Activated naive CD4-positive, alpha-beta T cell treated with anti-CD3 and anti-CD28 coated beads, Interleukin-2, amount 50 U/mL, for 16 hours (primary cell): ENCODE measurements around the gene PID1.
"Not testable (repeated sequence)": the region's sequence is repeated elsewhere in the genome, so short reads cannot be mapped to it uniquely, and the experiment has no call there.

Experiments used
- DNase-seq: peaks from one replicate; pipeline ENCODE4 v3.0.0-alpha.2; 2020

Gene PID1

DNA sequence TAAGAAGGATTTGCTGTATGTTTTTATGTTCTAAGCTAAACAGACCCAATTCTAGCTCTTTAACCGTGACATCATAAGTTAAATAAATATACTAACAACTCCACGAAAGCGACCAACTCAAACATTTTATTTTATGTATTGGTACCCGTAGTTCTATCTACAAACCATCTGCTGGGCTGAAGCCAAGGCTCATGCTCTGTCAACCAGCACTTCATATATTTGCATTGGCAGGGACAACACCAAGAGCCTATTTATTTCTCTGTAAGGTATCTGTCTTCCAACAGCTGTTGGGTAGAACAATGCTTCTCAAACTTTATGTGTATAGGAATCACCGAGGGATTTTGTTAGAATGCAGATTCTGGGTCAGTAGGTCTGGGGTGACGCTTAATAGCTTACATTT is 64.5 kb downstream of the PID1 start:
- no peak for DNase-seq

DNA sequence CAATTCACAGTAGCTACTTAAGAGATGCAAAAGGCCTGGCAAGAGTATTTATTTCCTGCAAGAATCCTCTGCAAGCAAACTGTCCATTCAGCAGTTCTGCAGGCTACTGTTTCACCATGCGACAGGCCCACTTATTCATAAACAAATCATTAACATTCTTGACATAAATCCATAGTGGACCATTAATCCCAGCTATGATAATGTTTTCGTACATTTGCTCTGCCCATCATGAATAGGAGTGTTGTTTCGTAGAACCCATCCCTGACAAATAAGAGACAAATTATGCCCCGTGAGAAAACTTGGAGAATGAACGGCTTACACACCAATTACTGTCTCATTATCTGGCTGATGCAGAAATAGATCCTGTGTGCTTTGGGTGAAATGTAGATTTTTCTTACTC is 65.4 kb downstream of the PID1 start:
- no peak for DNase-seq

DNA sequence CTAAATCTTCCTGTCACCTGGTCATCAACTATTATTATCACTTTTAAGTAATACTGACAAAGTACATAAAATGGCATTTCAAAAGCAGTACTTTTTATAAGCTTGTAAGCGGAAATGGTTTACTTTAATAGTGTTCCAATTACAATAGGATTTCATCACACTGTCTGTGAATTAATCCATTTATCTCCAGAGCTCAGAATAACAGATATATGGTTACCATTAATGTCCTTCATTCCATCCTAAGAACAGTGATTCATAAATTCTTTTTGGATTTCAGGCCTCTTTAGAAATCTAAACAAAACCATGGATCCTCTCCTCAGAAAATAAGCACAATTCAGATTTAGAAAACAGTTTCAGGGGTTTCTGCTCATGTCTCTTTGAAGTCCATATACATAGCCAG is 68.4 kb downstream of the PID1 start:
- no peak for DNase-seq

DNA sequence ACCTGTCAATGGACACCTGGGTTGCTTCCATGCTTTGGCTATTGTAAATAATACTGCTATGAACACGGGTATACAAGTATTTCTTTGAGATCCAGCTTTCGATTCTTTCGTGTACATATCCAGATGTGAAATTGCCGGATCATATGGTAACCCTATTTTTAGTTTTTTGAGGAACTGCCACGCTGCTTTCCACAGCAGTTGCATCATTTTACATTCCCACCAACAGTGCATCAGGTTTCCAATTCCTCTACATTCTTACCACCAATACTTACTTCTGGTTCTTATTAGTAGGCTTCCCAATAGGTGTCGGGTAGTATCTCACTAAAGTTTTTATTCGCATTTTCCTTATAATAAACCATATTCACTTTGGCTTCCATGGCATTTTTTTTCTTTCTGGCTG is 69.6 kb downstream of the PID1 start:
- no peak for DNase-seq

DNA sequence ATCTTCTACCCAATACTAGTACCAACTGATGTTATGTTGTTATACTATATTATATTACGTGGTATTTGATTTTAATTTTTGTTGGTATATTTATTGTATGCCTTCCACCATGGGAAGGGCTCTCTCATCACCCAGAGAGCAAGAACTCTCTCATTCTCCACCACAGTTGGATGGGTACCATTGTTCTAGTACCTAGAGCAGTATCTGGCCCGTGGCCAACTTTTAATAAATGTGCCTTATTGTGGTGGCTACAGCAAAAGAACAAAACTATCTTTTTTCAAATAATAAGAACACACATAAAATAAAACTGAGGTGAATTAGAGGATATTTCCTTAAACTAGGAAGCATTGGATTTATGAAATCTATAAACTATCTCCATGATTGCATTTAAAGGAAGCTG is 71.8 kb downstream of the PID1 start:
- DNase-seq = no peak

DNA sequence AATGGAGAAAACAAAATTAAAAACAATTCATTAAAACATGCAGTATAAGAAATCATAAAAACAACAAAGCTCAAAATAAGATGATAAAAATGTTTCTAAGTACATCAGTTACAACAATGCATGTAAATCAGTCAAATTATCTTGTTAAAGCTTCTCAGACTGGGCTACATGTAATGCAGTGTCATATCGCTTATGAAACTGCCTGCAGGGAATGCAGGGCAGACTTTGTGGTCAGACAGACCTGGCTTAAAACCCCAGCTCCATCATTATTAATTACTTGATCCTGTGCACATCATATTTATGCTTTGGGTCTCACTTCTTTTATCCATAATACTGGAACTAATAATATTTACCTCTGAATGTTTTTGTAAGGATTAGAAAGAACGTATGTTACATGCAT is 74.6 kb downstream of the PID1 start:
- DNase-seq = no peak

DNA sequence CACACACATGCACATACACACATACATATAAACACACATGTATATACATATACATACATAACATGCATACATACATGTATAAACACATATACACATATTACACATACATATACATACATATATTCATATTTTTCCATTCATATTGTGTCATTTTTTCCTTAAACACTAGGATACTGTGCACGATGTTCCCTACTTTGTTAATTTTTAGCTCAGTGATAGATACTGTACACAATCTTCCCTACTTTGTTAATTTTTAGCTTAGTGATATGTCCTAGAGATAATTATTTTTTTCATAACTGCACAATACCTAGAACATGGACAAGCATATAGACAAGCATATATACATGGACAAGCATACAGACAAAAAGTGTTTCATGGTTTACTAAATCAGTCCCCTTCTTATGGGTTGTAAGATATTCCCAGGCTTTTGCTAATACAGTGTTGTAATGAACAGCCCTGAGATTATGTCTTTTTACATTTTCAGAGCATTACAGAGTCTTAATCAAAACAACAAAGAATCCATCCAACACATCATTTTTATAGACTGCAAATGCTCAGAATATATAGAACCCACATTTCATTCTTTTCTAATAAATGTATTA is 75.6 kb downstream of the PID1 start:
- DNase-seq = no peak

DNA sequence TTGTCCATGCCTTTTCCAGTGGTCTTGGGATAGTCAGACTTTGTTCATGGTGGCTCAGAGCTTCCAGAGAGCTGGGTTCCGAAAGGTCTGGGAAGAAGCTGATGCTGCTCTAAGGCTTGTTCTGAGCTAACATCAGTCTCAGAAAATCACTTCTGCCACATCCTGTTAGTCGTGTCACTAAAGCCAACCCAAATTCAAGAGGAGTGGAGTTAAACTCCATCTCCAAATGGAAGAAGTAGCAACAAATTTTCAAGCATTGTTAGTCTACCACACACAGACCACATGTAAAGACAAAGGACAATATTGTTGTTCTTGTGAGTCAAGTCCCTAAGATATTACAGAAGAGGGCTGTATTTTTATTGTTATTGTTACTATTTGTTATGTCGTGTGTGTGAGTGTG is 77.8 kb downstream of the PID1 start:
- no peak for DNase-seq

DNA sequence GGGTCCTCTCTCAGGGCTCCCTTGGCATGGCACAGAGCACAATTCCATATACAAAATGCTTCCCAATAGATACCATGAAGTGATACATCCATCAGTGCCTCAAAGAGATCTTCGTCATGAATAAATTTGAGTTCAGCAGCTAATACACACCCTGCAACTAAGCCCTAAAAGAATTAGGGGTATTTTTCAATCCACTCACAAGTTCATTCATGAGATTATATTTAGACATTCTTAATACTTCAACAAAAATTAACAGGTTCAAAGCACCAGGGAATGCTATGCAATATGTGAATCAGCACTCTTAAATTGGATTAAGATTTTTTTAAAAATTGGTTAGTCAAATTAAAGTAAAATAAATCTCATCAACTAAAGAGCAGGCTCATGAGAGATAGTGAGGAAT is 79.7 kb downstream of the PID1 start:
- DNase-seq = no peak

DNA sequence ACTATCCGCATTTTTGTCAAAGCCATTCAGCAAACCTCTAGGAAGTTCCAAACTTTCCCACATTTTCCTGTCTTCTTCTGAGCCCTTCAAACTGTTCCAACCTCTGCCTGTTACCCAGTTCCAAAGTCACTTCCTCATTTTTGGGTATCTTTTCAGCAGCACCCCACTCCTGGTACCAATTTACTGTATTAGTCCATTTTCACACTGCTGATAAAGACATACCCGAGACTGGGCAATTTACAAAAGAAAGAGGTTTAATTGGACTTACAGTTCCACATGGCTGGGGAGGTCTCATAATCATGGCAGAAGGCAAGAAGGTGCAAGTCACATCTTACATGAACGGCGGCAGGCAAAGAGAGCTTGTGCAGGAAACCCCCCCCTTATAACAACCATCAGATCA is 84.0 kb downstream of the PID1 start:
- DNase-seq = not testable (repeated sequence)

DNA sequence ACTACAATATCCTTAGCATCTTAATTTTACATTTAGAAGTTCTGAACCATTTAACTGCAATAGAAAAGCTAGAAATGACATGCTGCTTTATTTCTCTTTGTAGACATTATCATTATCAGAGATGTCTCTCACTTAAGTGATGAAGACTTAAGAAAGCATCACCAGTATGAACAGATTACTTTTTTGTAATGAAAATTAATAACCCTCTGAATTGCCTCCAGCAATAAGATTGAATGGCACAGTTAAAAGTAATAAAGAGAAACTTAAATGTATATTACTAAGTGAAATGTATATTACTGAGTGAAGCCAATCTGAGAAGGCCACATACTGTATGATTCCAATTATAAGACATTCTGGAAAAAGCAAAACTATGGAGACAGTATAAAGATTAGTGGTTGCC is 89.4 kb downstream of the PID1 start:
- DNase-seq = no peak

DNA sequence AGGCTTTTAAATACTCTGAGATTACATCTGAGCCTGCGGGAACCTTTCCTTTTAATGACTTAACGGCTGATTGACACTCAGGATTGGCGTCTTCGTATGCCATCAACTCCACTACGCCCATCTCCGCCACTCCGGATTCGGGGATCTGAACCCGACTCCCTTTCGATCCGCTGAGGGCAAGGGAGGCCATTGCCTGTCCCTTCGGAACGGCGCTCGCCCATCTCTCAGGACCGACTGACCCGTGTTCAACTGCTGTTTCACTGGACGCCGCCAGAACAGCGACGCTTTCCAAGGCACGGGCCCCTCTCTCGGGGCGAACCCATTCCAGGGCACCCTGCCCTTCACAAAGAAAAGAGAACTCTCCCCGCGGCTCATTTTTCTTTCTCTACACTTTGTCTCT is 90.4 kb downstream of the PID1 start:
- DNase-seq = no peak

DNA sequence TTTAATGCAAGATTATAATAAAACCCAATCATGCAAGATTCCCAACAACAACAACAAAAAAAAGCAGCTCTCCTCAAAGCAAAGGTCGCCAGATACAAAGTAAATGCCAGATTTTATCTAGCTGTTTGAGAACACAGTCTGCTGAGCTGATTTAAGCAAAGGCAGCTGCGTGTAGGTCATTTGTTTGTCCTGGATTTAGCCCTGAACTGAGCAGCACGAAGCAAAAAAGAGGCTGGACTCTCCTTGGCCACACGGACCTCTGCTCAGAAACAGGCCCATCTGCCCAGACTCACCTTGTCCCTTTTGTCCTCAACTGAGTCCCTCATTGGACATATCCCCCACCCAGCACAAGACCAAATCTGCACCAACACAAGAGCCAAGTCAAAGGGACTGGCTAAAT is 91.5 kb downstream of the PID1 start:
- no peak for DNase-seq

DNA sequence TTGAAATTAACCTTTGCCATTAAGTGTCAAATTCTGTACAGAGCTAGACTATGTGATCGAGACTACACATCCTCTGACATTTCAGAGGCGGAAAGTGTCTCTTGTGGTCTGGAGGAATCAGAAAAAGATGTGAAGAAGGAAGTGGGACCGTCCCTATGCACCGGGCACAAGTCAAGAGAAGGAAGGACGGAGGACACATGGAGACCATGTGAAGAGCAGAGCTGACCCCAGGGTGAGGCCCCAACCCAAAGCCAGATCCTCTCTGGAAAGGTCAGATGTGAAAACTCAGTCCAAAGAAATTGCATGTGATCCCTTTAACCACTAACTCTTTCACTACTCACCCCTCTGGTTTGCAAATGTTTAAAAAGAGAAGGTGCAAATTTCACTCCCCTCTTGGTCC is 92.4 kb downstream of the PID1 start:
- DNase-seq = no peak

DNA sequence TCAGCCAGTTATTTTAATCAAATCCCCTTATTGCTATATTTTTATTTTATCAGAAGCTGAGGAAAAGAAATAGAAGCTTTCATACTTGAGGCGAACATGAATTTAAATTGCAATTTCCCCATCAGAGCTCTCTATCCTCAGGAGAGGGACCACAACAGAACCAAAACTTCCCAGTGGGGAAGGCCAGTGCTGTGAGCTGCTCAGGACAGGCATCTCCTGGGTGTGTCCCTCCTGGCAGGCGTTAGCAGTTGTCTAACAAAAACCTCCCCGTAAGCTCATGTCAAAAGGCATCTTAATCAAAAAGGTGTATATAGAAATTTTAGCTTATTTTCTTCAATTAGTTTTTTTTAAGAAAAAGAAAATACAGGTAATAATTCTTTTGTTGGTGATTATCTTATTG is 93.0 kb downstream of the PID1 start:
- DNase-seq = no peak

DNA sequence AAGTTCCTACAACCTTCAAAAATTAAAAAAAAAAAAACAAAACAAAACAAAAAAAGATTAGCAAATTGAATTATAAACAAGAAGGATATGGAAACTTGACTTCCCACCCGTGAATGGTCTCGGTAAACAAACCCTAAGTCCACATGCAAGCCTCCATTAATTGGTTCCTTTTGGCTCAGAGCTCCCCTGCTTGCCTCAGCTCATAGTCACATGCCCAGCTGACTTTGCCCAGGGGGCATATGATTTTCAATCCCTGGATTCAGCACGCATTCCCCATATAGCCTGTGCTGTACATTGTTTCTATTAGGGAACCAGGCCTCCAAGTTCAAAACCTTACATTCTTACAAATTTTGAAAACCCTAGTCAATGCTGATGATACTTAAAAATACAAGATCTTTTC is 95.0 kb downstream of the PID1 start:
- no peak for DNase-seq

DNA sequence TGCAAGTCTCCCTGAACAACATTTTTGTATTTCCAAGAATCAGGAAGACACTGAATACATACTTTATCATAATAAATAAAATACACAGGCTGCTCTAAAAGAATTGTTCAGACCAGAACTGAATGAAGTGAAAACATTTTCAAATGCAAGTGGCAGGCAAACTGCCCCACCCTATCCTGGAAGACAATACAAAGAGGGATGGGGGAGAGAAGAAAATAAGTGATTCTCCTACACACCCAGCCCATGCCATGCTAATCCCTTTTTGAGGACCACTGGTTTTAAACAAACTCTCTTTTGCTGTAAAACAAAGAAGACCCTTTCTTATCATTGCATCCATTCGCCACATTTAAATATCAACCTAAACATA is 95.6 kb downstream of the PID1 start:
- DNase-seq = no peak

DNA sequence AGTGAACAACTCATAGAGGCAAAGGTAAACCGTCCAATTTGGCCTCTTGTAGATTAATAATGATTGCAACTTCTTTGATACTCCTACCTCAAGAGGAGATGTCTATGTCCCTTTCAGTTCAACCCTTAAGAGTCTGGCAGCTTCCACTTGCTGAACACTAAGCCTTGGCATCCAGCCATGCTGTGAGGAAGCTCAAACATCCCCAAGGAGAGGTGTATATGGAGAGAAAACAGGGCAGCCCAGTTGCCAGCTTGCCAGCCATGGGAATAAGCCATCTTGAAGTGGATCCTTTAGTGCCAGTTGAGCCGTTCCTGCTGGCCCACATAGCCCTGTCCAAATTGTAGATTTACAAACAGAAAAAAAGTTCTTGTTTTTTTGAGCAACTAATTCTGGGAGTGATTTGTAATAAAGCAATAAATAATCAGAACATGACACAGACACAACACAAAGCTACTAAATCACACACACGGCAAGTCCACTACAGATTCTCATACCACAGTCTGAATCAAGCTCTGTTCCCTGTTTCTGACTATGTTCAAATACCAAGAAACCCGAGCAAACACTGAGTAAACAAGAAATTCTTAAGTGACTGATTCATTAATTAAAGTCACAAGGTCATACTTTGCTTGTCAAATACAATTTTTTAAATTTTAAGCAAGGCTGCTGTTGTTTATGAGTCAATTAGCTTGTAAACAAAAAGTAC is 96.1 kb downstream of the PID1 start:
- DNase-seq = no peak

DNA sequence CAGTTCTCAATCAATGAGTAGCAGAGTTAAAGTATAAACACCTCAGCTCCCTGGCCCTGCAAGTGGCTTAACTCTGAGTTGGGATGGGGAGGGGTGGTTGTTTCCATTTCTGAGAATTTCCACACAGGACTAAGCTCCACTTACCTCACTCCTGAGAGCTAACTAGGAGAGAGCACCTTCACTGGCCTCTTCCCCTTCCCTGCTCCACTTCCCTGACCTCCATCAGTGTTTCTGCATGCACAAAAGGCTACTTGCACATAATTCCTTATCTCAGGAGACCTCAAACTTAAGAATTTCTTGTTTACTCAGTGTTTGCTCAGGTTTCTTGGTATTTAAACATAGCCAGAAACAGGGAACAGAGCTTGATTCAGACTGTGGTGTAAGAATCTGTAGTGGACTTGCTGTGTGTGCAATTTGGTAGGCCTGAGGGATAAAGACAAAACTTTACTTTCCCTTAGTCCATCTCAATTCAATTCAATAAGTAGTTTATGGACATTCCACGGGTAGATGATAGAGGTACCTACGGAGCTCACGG is 97.2 kb downstream of the PID1 start:
- no peak for DNase-seq

DNA sequence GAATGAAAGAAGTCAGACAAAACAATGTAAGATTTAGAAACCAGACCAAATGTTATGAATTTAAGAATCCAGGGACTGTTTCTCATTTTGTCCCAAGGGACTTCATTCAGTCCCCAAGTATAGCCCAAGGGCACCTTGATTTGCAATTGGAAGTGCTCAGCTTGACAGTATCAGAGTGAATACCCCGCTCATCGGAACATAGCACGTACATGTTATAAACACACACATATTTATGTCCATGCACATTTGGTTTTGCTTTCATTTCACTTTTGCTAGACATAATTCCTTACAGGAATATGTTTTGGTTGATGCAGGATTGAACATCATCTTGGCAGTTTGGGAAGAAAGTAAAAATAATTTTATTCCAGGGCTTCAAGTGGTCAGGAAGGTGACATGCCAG is 100.2 kb downstream of the PID1 start:
- DNase-seq = no peak

DNA sequence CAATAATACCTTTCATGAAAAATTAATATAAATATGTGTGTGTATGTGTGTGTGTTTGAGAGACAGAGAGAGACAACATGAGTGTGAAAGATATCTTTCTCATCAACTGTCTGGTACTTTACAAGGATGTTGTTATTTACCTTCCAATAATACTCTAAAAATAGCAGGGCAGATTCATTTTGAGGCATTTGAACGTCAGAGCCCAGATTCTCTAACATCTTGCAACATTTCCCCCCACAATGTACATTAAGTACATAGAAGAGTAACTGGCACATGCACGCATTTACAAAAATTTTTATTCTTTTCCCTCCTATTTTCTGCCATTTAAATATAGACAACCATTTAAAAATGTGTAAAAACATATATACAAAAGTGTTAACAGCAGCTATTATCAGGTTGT is 100.9 kb downstream of the PID1 start:
- DNase-seq = no peak

DNA sequence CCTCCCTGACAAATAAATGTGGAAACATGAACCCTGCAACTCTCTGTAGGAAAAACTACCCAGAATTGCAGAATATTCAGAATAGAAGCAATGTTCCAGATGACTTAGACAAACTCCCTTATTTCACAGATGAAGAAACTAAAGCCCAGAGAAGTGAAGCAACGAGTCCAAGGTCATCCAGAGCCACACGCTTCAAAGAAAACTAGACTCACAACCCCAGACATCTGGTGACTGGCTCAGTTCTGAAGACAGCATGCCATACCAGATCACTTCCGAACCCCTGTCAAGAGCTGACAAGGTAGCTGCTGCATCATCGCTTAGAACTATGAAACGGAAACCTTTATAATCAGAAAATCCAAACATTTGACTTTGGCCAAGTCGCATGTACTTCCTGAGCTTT is 101.3 kb downstream of the PID1 start:
- no peak for DNase-seq

DNA sequence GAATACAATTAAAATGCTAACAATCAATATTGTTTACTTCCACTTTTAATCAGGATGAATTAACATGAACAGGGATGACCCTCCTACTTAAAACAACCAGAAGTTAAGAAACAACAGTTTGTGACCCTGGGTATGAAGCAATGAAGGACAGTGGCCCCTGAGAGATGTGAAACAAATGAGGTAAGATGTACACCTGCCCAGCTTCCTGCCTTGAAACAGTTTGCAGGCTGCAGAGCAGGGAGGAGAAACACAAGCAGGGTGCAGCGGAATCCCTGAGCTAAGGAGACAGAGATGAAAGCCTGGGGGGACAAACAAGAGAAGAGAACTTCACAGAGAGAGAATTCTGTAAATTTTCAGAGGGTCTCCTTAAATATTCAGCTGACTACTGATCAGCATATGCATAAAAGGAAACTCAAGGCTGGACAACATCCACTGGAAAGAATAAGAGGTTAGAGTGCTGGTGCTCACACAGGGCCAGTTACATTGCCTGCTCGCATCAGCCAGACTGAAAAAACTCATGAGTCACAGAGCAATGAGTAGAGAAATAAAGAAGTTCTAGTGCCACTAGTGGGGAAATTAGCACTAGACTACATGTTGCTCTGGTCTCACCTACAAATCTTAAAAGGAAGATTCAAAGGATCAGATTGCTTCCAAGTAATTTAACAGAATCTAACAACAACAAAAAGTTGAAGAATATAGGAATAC is 106.4 kb downstream of the PID1 start:
- DNase-seq = no peak

DNA sequence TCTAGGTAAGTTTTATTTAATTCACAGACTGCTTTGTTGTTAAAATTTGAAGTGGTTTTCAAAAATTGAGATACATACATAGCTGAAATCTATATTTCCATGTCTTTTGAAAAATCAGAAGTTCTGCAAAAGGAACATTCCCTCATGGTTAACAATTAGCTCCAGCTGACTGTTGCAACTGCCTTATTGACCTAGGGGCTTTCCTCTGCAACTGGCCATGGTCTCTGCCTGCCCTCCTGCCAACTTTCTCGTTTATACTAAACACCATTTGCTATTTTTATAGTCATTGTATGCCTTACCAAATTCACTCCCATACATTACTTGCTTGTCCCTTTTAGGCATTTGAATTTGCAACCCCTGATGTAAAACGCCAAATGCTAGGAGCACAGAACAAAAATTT is 107.2 kb downstream of the PID1 start:
- no peak for DNase-seq

DNA sequence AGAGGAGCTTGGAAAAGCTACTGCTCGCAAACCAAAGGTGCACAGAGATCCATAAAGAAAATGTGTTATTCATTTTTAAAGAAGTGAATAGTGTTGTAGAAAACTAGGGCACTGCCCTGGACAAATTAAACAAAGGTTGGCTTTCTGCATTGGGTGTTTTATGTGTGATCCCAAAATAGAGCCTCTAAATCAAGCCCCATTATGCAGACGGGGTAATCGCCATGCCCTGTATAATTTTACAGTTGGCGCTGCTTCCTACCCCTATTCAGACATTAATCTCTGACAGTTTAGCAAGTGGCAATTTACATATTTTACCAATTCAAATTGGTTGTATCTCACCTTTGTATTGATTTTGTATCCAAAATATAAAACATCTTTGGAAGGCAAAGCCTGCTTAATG is 109.1 kb downstream of the PID1 start:
- no peak for DNase-seq
